Activated CD8-positive, alpha-beta memory T cell treated with anti-CD3 and anti-CD28 coated beads for 36 hours (primary cell): ENCODE data around the gene SCIN. TPM values are rescaled to one million over a fixed set of nuclear protein-coding genes. Genes with fewer than 3 reads are reported as not detected.
"Not testable (repeated sequence)": the region's sequence is repeated elsewhere in the genome, so short reads cannot be mapped to it uniquely, and the experiment has no call there.

Experiments
- CTCF ChIA-PET: fragments of 350-600 bp; sonication (Branson Sonifier 250); formaldehyde crosslinking; loops from one replicate; lab custom pipeline; 2021; ENCODE audit warnings: antibody characterized with exemption; lab: Charles Lee
- POLR2A ChIA-PET: fragments of 350-600 bp; sonication (Branson Sonifier 250); formaldehyde crosslinking; loops from one replicate; lab custom pipeline; 2021; ENCODE audit warnings: antibody characterized with exemption; lab: Charles Lee
- total RNA-seq, 2 experiments: library from RNA; stranded (reverse); gene quantifications; one replicate each; pipeline ENCODE4 v1.2.3, GENCODE V29; 2021

SCIN gene
- total RNA-seq, 2 experiments from 2014 or later: 0.08 to 0.27 TPM

DNA sequence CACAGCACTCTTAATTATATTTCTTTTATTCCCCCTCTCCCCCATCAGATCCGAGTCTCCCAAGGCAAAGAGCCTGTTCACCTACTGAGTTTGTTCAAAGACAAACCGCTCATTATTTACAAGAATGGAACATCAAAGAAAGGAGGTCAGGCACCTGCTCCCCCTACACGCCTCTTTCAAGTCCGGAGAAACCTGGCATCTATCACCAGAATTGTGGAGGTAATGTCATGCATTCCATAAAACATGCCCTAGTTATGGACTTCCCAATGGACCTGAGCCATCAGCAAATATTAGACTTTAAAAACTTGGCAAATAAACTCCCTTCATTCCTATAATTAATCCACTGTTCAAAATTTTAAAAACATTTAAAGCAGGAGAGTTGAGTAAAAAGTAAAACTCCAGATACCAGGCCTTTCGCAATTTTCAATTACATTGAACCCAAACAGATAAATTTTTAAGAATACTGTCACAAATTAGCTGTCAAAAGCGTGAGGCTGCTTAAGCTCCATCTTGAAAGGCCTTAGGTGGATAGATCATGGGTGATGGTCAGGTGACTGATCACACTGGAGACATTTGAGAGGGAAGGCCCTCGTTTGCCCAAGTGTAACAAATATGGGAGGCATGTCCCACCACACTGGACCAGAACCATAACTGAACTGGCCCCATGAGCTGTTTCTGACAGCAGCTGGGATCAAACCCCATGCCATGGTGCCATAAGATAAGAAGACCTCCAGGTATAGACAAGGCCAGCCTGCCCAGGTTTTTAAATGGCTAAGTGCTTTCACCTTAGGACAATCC, 70.0 kb downstream of the SCIN start:
- CTCF ChIA-PET: interaction anchor here (1.1 kb wide), 2 partner anchors 10 to 116 kb away, joined by 3 to 6 read pairs; no protein-coding TSS in a partner anchor
- POLR2A ChIA-PET: no interaction called here

- CTCF ChIA-PET: interaction anchor here (1.1 kb wide), 2 partner anchors 11 to 116 kb away, joined by 3 to 6 read pairs; no protein-coding TSS in a partner anchor
- POLR2A ChIA-PET: no interaction called here
Observed at GRCh38 chr7:12641196-12641595, 70.7 kb downstream of the SCIN start.

DNA sequence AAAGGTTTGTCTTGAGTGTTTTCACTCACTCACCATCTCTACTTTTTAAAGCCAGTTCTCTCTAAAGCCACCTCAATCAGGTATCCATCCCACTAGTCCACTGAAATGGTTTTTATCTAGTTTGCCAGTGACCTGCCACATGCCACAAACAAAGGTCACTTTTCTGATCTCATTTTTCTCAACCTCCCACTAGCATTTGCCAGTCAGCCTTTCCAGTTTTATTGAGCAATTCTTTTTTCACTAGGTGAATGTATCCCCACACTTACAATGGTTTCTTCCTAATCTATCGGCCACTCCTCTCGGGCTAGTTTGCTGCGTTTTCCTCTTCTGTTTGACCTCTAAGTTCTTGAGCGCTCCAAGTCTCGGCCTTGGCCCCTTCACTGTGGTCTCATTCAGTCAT, 72.0 kb downstream of the SCIN start:
- CTCF ChIA-PET: no interaction called here
- POLR2A ChIA-PET: no interaction called here

DNA sequence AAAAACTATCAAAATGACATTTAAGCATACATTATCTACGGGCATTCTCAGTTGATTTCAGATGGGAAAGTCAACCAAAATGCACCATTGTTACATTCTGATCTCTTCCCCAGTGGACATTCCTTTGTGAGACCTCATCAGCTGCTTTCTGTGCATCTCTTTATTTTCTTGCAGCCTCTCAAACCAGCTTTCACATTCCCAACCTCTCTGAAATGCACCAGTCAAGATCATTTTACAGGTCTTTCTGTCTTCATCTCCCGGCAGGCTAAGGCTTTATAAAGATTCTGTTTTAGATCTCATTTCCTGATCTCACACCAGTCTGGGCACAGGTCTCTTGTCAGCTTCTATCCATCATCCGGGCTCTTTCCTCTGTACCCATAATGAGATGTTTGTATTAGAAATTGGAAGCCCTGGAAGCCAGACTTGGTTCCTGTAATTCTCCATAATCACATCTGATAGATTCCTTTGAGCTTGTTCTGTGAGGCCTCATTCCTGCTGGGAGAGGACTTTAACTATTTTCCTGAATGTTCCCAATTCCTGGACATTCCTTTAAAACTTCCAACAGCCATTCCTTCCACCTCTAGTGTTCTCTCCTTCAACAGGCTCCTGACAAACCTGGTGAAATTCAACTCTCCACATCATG, 72.6 kb downstream of the SCIN start:
- CTCF ChIA-PET: no interaction called here
- POLR2A ChIA-PET: no interaction called here

DNA sequence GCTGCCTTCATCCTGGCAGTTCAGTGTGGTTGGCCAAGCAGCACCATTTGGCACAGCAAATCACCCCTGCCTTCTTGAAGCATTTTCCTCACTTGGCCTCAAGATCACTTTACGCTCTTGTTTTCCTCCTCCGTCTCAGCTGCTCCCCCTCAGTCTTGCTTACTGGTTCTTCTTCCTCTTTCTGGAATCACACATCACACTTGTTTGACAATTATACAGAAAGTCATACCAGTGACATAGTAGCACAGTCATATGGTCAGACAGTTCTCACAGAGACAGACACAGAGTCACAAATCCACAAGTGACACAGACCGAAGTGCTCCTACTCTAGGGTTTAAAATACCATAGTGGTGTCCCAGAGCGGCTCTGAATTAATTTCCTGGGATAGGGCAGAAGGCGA, 73.1 kb downstream of the SCIN start:
- ChIA-PET CTCF (no interaction called here), POLR2A (no interaction called here)

DNA sequence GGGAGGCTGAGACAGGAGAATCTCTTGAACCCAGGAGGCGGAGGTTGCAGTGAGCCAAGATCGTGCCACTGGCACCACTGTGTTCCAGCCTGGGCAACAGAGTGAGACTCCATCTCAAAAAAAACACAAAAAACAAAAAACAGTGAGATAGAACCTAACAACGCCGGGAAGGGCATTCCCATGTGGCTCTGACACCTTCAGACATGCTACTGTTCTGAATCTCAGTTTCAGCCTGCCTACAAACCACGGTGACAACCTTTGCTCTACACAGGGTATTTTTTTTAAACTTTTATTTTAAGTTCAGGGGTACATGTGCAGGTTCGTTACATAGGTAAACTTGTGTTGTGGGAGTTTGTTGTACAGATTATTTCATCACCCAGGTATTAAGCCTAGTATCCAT, 74.7 kb downstream of the SCIN start:
- CTCF ChIA-PET, POLR2A ChIA-PET: not testable (repeated sequence)

GRCh38 chr7:12646139-12646538, 75.6 kb downstream of the SCIN start:
- POLR2A ChIA-PET: interaction anchor here (0.7 kb wide), 1 partner anchor 73 kb away, joined by 4 read pairs; no protein-coding TSS in a partner anchor
- CTCF ChIA-PET: no interaction called here

DNA sequence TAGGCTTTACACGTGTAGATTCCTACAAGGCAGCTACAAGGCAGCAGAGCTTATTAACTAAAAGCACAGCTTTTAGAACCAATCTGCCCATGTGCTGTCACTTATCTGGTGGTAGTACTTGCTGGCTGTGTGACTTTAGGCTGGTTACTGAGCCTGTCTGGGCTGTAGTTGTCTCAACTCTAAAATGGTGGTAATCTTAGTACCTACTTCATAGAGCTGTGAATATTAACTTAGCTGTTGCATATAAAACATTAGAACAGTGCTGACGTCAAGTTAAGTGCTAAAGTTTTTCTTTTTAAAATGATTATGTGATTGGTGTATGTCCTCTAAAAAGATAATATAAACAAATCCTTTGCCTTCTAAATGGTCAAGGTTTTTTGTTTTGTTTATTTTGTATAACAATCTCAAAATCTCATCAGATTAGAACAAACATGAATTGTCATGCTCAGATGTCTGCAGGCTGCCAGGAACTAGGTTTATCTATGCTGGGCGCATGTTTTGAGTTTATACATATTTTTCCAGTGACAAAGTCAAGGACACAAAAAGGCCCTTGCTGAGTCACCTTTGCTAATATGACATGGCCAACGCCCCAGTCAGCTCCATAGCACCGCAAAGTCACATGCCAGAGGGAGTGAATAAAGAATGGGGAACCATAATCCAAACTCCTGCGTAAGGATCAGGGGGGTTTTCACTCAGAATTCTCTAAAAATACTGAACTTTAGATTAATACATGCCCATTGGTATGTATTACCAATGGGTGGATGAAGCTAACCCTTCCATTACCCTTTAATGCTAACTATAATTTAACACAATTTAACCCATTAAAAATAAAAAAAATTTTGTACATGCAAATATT, 77.1 kb downstream of the SCIN start:
- ChIA-PET POLR2A (no interaction called here), CTCF (interaction anchor here (1.4 kb wide), 1 partner anchor 24 kb away, joined by 4 read pairs; no protein-coding TSS in a partner anchor)

- ChIA-PET POLR2A (no interaction called here), CTCF (no interaction called here)
Observed at GRCh38 chr7:12648704-12649261, 78.3 kb downstream of the SCIN start.

GRCh38 chr7:12649348-12649747, 78.8 kb downstream of the SCIN start:
- CTCF ChIA-PET: no interaction called here
- POLR2A ChIA-PET: no interaction called here

DNA sequence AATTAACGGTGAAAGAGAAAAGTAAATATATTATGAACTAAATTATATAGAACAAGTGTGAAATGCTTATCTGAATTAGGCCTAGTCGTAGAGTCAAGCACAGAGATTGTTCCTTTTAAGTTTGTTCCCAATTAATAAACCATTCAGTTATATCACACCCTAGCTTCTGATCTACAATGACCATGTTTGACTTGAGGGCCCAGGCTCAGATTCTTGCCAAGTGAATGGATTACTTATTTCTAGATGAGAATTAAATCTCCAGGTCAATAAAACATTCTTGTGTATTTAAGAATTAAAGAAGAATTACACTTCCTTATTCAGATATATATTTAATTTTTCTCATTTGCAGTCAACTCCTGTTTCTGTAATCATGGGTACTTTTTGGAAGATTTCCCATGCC, 79.6 kb downstream of the SCIN start:
- POLR2A ChIA-PET: no interaction called here
- CTCF ChIA-PET: no interaction called here

DNA sequence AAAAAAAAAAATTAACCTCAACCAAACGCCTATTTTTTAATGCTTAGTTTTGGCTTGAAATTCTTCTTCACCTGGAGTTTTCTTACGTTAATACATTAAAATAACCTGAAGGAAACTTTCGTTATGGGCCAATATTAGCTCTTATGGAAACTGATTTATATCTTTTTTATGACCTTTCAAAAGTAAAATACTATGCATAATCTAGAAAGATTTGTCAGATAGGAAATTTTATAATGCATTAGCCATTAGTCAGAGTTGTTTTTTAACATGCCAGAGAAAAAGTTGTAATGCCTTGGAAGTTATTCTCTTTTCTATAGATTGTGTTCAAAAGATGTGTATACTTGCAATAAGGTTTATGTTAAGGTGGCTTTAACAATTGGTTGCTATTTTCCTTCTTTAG, 82.6 kb downstream of the SCIN start:
- CTCF ChIA-PET: interaction anchor here (0.7 kb wide), 1 partner anchor 1490 kb away, joined by 4 read pairs; no protein-coding TSS in a partner anchor
- POLR2A ChIA-PET: no interaction called here

DNA sequence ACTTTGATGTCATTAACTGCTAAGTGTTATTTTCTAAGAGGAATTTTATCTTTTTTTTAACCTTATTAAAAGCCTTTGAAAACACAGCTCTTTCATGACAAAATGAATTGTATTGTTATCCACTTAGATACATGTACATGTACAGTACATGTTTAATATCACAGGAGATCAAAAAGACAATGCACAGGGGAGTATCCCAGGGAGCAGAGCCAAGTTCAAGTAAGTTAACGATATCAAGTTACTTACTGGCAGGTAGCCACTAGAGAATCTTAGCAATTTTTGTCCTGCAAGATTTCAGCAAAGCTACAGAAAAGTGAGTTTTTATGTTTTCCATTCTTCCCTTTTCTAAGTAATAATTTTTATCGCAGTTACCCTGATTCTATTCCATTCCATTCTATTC, 83.0 kb downstream of the SCIN start:
- ChIA-PET POLR2A (no interaction called here), CTCF (interaction anchor here (0.7 kb wide), 1 partner anchor 1490 kb away, joined by 4 read pairs; no protein-coding TSS in a partner anchor)

DNA sequence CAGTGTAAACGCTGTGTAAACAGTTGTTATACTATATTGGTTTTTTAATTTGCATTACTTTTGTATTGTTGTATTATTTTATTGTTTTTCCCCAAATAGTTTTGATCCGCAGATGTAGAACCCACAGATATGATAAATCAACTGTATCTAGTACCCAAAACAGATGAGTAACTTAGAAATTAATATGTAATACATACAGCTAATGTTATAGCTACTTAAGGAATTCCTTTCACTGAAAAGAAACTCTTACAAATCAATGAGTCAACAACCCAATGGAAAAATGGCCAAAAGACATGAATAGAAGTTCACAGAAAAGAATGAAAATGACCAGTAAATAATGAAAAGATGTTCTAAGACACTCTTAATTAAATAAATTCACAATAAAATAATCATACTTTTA, 84.6 kb downstream of the SCIN start:
- CTCF ChIA-PET: no interaction called here
- POLR2A ChIA-PET: no interaction called here

GRCh38 chr7:12660423-12660822, 89.9 kb downstream of the SCIN start:
- POLR2A ChIA-PET, CTCF ChIA-PET: not testable (repeated sequence)

- CTCF ChIA-PET, POLR2A ChIA-PET: not testable (repeated sequence)
Observed at GRCh38 chr7:12660986-12661385, 90.5 kb downstream of the SCIN start.

GRCh38 chr7:12661581-12661980, 91.1 kb downstream of the SCIN start:
- CTCF ChIA-PET: no interaction called here
- POLR2A ChIA-PET: no interaction called here

- ChIA-PET POLR2A (no interaction called here), CTCF (no interaction called here)
Observed at GRCh38 chr7:12670000-12670729, 99.6 kb downstream of the SCIN start.
